A673 (cell line): ENCODE measurements around the gene CTTNBP2NL. TPM values are rescaled to one million over a fixed set of nuclear protein-coding genes. Genes with fewer than 3 reads are reported as not detected.

ENCODE experiments used
- BruUV-seq: library from RNA; stranded (reverse); fragments of 400-500 nt; replicated peaks from 2 replicates; lab custom pipeline; 2021; lab: Mats Ljungman, UMichigan
- CTCF ChIA-PET: fragments of 300-600 bp; sonication (Branson Sonifier 250); formaldehyde crosslinking; loops from one replicate; lab custom pipeline; 2022; ENCODE audit warnings: antibody characterized with exemption; lab: Charles Lee
- POLR2A ChIA-PET: fragments of 300-600 bp; sonication (Branson Sonifier 250); formaldehyde crosslinking; loops from one replicate; lab custom pipeline; 2022; ENCODE audit warnings: antibody characterized with exemption; ENCODE audit not compliant: low non-redundant PET; lab: Charles Lee
- DNase-seq: peaks from one replicate; pipeline ENCODE4 v3.0.0-alpha.2; 2015; ENCODE audit warnings: low spot score
- H3K27ac ChIP-seq: fragments of 200-600 bp; sonication (generic); 2 replicates; pipeline ENCODE4 v1.5.1; 2016; ENCODE audit warnings: mixed run types, low read depth, mild to moderate bottlenecking, mixed read lengths, antibody characterized with exemption, low read length; ENCODE audit not compliant: poor library complexity, severe bottlenecking
- H3K27me3 ChIP-seq: fragments of 200-600 bp; sonication (generic); replicated peaks from 2 replicates; pipeline ENCODE4 v1.6.1; 2017; ENCODE audit warnings: mixed run types, low read depth, mild to moderate bottlenecking, mixed read lengths, antibody characterized with exemption, low read length; ENCODE audit not compliant: insufficient read depth, poor library complexity
- H3K36me3 ChIP-seq: fragments of 200-600 bp; sonication (generic); 2 replicates; pipeline ENCODE4 v1.6.1; 2016; ENCODE audit warnings: mixed run types, mild to moderate bottlenecking, mixed read lengths, antibody characterized with exemption, low read length; ENCODE audit not compliant: insufficient read depth, poor library complexity, severe bottlenecking
- H3K4me1 ChIP-seq: fragments of 200-600 bp; sonication (generic); 2 replicates; pipeline ENCODE4 v1.6.1; 2017; ENCODE audit warnings: mixed run types, mild to moderate bottlenecking, mixed read lengths, antibody characterized with exemption, low read length; ENCODE audit not compliant: insufficient read depth, poor library complexity, severe bottlenecking
- H3K4me3 ChIP-seq: fragments of 200-600 bp; sonication (generic); 2 replicates; pipeline ENCODE4 v1.5.1; 2016; ENCODE audit warnings: low read depth, mixed run types, mild to moderate bottlenecking, mixed read lengths, low read length; ENCODE audit not compliant: poor library complexity, severe bottlenecking
- H3K9me3 ChIP-seq: fragments of 200-600 bp; sonication (generic); 2 replicates; pipeline ENCODE4 v1.6.1; 2016; ENCODE audit warnings: mixed run types, low read depth, mild to moderate bottlenecking, mixed read lengths, antibody characterized with exemption, low read length; ENCODE audit not compliant: poor library complexity, severe bottlenecking
- EZH2 ChIP-seq: fragments of 200-600 bp; sonication (generic); IDR thresholded peaks from 2 replicates; pipeline ENCODE4 v1.6.1; 2017; ENCODE audit warnings: borderline replicate concordance, low read depth, mild to moderate bottlenecking, mixed read lengths, antibody characterized with exemption, low read length; ENCODE audit not compliant: poor library complexity, severe bottlenecking
- intact Hi-C: fragments of 100-400 bp; cut with micrococcal nuclease; formaldehyde crosslinking; loops from one replicate; pipeline ENCODE4 v1.10.0; 2022; ENCODE audit not compliant: unreplicated experiment
- total RNA-seq: library from RNA; stranded (reverse); gene quantifications from 2 replicates; pipeline ENCODE4 v1.2.3, GENCODE V29; 2021
- TF ChIP-seq, protein P1 (sequence below): fragments of 300-800, 200-600 bp; sonication (generic); conservative IDR thresholded peaks from 2 replicates; pipeline ENCODE4 v1.5.1; 2017; ENCODE audit warnings: low read depth, mild to moderate bottlenecking, antibody characterized with exemption, low read length, moderate library complexity, mixed read lengths

The CTTNBP2NL gene
- total RNA-seq, 1 experiment from 2014 or later, result 32.7 TPM

DNA sequence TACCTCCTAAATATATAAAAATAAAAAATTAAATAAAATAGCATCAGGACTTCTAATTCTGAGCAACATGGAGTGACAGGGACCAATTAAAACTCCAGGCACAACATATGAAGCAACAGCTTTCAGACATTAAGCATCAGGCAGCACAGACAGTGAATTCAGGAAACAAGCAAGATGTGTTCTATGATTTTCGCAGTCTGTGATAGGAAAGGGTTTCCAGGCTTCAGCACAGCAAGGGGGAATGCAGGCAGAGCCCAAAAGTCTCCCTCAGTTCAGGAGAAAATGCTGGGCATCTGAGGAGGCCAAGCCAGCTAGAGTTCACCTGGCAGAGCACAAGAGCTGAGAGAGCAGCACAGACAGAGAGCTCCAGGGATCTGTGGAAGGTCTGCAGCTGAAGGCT is 22.2 kb upstream of the CTTNBP2NL start:
- BruUV-seq, result no TSS peak
- no peaks in the 10 kb centered on the region for H3K4me1 ChIP-seq
- H3K27ac ChIP-seq, result no peak overlapping the region
- H3K9me3 ChIP-seq, result no peaks in the 10 kb centered on the region
- intact Hi-C loops, result no loop called here
- TF ChIP-seq, protein P1, sequence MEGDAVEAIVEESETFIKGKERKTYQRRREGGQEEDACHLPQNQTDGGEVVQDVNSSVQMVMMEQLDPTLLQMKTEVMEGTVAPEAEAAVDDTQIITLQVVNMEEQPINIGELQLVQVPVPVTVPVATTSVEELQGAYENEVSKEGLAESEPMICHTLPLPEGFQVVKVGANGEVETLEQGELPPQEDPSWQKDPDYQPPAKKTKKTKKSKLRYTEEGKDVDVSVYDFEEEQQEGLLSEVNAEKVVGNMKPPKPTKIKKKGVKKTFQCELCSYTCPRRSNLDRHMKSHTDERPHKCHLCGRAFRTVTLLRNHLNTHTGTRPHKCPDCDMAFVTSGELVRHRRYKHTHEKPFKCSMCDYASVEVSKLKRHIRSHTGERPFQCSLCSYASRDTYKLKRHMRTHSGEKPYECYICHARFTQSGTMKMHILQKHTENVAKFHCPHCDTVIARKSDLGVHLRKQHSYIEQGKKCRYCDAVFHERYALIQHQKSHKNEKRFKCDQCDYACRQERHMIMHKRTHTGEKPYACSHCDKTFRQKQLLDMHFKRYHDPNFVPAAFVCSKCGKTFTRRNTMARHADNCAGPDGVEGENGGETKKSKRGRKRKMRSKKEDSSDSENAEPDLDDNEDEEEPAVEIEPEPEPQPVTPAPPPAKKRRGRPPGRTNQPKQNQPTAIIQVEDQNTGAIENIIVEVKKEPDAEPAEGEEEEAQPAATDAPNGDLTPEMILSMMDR, result no peak
- TF ChIP-seq EZH2, result no peak
- H3K27me3 ChIP-seq, result peaks cover 3% of the 10 kb centered on the region
- POLR2A ChIA-PET, result no interaction called here
- no peaks in the 10 kb centered on the region for H3K36me3 ChIP-seq
- DNase-seq, result no peak
- CTCF ChIA-PET, result no interaction called here
- no peak overlapping the region for H3K4me3 ChIP-seq

DNA sequence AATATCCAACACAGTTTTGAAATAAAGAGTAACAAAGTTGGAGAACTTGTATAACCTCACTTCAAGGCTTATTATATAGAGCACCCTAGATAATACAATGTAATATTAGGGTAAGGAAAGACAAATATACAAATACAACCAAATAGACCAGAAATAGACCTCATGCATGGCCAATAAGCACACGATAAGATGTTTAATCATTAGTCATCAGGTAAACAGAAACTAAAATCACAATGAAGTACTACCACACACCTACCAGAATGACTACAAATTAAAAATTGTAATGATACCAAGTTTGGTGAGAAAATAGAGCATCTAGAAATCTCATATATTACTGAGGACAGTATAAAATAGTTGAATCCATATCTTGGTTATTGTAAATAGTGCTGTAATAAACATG is 20.3 kb upstream of the CTTNBP2NL start:
- intact Hi-C loops, result no loop called here
- Histone ChIP-seq H3K36me3 (no peaks in the 10 kb centered on the region), H3K9me3 (no peaks in the 10 kb centered on the region), H3K4me1 (no peaks in the 10 kb centered on the region), H3K4me3 (no peak overlapping the region), H3K27me3 (no peaks in the 10 kb centered on the region), H3K27ac (no peak overlapping the region)
- no peak for DNase-seq
- BruUV-seq, result no TSS peak
- ChIA-PET CTCF (no interaction called here), POLR2A (no interaction called here)
- TF ChIP-seq, protein P1, result no peak
- no peak for TF ChIP-seq EZH2

DNA sequence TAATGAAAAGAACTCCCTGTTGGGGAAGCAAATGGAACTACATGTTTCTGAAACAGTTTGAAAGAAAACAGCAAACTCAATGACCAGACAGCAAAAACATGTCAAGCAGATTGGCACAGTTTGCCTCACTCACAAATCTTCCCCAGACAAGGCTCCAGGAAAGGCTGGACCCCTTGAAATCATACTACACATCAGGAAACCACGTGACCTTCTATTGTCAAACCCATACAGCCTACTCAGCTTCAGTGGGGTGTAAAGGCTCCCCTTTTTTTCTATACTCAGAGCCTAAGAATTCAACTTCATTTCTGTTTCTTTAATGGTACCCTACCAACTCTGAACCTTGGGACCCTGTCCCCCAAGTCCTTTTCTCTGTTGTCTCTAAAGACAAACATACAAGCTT is 15.7 kb upstream of the CTTNBP2NL start:
- Histone ChIP-seq H3K27ac (no peak overlapping the region), H3K4me3 (no peak overlapping the region), H3K4me1 (no peaks in the 10 kb centered on the region), H3K36me3 (no peaks in the 10 kb centered on the region), H3K27me3 (no peaks in the 10 kb centered on the region), H3K9me3 (no peaks in the 10 kb centered on the region)
- intact Hi-C loops, result no loop called here
- no peak for DNase-seq
- ChIA-PET POLR2A (no interaction called here), CTCF (no interaction called here)
- BruUV-seq, result no TSS peak
- TF ChIP-seq, protein P1, result no peak
- no peak for TF ChIP-seq EZH2
